Upper lobe of left lung (tissue), 4 donors: ENCODE results near the gene SAPCD2.

Source experiments
- POLR2A ChIP-seq, 4 donors: fragments of 450-650 bp; IDR thresholded peaks; one replicate each; pipeline ENCODE4 v1.5.1; 2016 to 2017; ENCODE audit warnings: antibody characterized with exemption in 4 of 4, mild to moderate bottlenecking in 2 of 4
- TF ChIP-seq, protein P1 (sequence below), 6 experiments: fragments of 450-650 bp in 4 of 6; fragments of 200-600 bp in 2 of 6; sonication (generic) in 2 of 6; IDR thresholded peaks; one replicate each; pipeline ENCODE4 v1.5.1; 2016 to 2019; ENCODE audit warnings: antibody characterized with exemption in 6 of 6

DNA sequence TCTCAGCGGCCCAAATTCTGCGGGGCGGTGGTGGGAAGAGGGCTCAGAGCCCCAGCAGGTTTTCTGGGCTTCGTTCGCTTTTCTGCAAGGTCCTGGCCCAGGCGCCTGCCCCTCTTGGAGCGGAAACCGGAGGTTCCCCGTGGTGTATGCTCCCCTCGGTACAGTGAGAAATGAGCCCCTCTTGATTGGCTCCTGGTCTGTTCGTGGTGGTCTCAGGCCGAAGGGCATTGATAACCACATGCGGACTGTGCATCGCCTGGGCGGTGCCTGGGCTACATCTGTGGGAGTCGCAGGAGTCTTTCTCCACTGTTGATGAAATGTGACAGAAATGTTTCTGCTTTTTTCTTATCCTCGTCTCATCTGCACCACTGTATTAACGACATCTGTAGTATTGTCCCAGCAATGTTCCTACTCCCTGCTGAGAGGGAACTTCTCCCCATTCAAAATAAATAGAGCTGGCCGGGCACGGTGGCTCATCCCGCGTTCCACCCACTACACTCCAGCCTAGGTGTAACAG lies 17.1 kb upstream of the SAPCD2 start:
- TF ChIP-seq, protein P1, sequence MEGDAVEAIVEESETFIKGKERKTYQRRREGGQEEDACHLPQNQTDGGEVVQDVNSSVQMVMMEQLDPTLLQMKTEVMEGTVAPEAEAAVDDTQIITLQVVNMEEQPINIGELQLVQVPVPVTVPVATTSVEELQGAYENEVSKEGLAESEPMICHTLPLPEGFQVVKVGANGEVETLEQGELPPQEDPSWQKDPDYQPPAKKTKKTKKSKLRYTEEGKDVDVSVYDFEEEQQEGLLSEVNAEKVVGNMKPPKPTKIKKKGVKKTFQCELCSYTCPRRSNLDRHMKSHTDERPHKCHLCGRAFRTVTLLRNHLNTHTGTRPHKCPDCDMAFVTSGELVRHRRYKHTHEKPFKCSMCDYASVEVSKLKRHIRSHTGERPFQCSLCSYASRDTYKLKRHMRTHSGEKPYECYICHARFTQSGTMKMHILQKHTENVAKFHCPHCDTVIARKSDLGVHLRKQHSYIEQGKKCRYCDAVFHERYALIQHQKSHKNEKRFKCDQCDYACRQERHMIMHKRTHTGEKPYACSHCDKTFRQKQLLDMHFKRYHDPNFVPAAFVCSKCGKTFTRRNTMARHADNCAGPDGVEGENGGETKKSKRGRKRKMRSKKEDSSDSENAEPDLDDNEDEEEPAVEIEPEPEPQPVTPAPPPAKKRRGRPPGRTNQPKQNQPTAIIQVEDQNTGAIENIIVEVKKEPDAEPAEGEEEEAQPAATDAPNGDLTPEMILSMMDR (IDR thresholded peaks at IDR 0.05), result no peak
- TF ChIP-seq POLR2A (IDR thresholded peaks at IDR 0.05), result no peak
